Measurements from ENCODE around the gene FANCI.

DNA sequence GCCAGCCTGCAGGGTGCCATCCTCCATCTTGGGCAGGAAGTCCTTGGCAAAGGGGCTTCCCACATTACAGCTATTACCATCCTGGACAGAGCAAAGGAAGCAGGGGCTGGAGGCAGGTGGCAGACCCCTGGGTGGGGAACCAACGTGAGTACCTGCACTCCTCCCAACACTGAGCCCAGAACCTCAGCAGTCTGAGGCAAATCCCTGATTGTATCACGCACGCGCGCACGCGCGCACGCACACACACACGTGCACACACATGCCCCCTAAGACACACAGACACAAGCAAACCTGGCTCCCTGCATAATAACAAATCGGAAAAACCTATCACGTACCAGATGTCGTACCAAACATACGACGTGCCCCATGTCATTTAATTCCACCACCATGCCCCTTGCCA lies 79.0 kb downstream of the FANCI start:
- TF ChIP-seq GATA2 (IDR thresholded peaks at IDR 0.05; ENCODE audit: low read depth, low read length) (no peak), GATA3 (IDR thresholded peaks at IDR 0.05; ENCODE audit: low read depth, low read length) (no peak)
